Nephron (organoid): Measurements from ENCODE around the gene SUPT20H.

Source experiments
- H3K27ac Mint-ChIP-seq, 3 experiments: 2 replicates each; pipeline ENCODE4 v1.8.0; 2020; ENCODE audit warnings: mixed read lengths in 3 of 3, mild to moderate bottlenecking in 2 of 3, moderate library complexity in 1 of 3
- H3K27me3 Mint-ChIP-seq: 2 replicates; pipeline ENCODE4 v1.8.0; 2021; ENCODE audit warnings: low read depth, mild to moderate bottlenecking, moderate library complexity, mixed read lengths
- H3K36me3 Mint-ChIP-seq: 2 replicates; pipeline ENCODE4 v1.8.0; 2020; ENCODE audit warnings: low read depth, mixed read lengths
- H3K4me1 Mint-ChIP-seq: 2 replicates; pipeline ENCODE4 v1.8.0; 2020; ENCODE audit warnings: mixed read lengths
- H3K4me3 Mint-ChIP-seq, 3 experiments: 2 replicates each; pipeline ENCODE4 v1.8.0; 2020; ENCODE audit warnings: mild to moderate bottlenecking in 3 of 3, mixed read lengths in 3 of 3, moderate library complexity in 2 of 3
- H3K9me3 Mint-ChIP-seq: 2 replicates; pipeline ENCODE4 v1.8.0; 2020; ENCODE audit warnings: mixed read lengths
- CTCF ChIP-seq, 3 experiments: fragments of 200-600 bp; sonication (generic); IDR thresholded peaks; one replicate each; pipeline ENCODE4 v1.5.0; 2021; ENCODE audit warnings: antibody characterized with exemption in 3 of 3; ENCODE audit not compliant: unreplicated experiment in 3 of 3

SUPT20H gene

GRCh38 chr13:37076818-37077217 is 17.3 kb upstream of the SUPT20H start:
- no peak overlapping the region for H3K27ac Mint-ChIP-seq
- no peak for TF ChIP-seq CTCF (IDR thresholded peaks at IDR 0.05; ENCODE audit: unreplicated experiment in 3 of 3)
- no peaks in the 10 kb centered on the region for H3K9me3 Mint-ChIP-seq
- H3K36me3 Mint-ChIP-seq: no peaks in the 10 kb centered on the region
- peaks cover 30% of the 10 kb centered on the region for H3K4me1 Mint-ChIP-seq
- H3K4me3 Mint-ChIP-seq: no peak overlapping the region
- no peaks in the 10 kb centered on the region for H3K27me3 Mint-ChIP-seq

DNA sequence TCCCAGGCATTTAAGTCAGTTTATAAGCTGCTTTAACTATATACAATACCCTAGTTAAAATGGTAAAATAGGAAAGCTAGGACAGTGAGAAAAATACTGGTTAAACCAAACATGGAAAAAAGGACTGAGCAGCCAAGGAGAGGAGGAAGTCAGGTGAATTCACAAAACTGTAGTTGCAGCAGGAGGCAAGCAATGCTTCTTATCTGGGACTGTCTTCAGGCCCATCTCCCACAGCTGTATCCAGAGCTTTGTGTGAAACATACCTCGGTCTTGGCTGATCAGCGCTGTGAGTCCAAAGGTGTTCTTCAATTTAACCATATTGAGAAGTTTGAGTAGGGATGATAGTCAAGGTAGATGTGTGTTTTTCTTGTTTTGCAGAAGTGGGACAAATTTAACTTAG is 15.7 kb upstream of the SUPT20H start:
- TF ChIP-seq CTCF (IDR thresholded peaks at IDR 0.05; ENCODE audit: unreplicated experiment in 3 of 3): no peak
- peaks cover 36% of the 10 kb centered on the region for H3K4me1 Mint-ChIP-seq
- H3K27ac Mint-ChIP-seq: peak overlapping the region in 1 of 3 experiments; percentile 62
- no peak overlapping the region for H3K4me3 Mint-ChIP-seq
- no peaks in the 10 kb centered on the region for H3K9me3 Mint-ChIP-seq
- no peaks in the 10 kb centered on the region for H3K36me3 Mint-ChIP-seq
- H3K27me3 Mint-ChIP-seq: no peaks in the 10 kb centered on the region

GRCh38 chr13:37074703-37075102 is 15.2 kb upstream of the SUPT20H start:
- TF ChIP-seq CTCF (IDR thresholded peaks at IDR 0.05; ENCODE audit: unreplicated experiment in 3 of 3): peak; percentile 37 to 41 (median 38)
- Mint-ChIP-seq H3K4me1 (peaks cover 38% of the 10 kb centered on the region), H3K36me3 (no peaks in the 10 kb centered on the region), H3K4me3 (no peak overlapping the region), H3K9me3 (no peaks in the 10 kb centered on the region), H3K27me3 (no peaks in the 10 kb centered on the region), H3K27ac (peak overlapping the region in 2 of 3 experiments; percentile 48 to 62)

GRCh38 chr13:37072024-37072423 is 12.5 kb upstream of the SUPT20H start:
- no peaks in the 10 kb centered on the region for H3K9me3 Mint-ChIP-seq
- H3K36me3 Mint-ChIP-seq: no peaks in the 10 kb centered on the region
- no peak overlapping the region for H3K4me3 Mint-ChIP-seq
- no peak for TF ChIP-seq CTCF (IDR thresholded peaks at IDR 0.05; ENCODE audit: unreplicated experiment in 3 of 3)
- H3K27ac Mint-ChIP-seq: peak overlapping the region in 1 of 3 experiments; percentile 54
- H3K27me3 Mint-ChIP-seq: no peaks in the 10 kb centered on the region
- peaks cover 45% of the 10 kb centered on the region for H3K4me1 Mint-ChIP-seq

GRCh38 chr13:37070956-37071355 is 11.5 kb upstream of the SUPT20H start:
- peaks cover 45% of the 10 kb centered on the region for H3K4me1 Mint-ChIP-seq
- H3K4me3 Mint-ChIP-seq: no peak overlapping the region
- no peaks in the 10 kb centered on the region for H3K9me3 Mint-ChIP-seq
- no peak for TF ChIP-seq CTCF (IDR thresholded peaks at IDR 0.05; ENCODE audit: unreplicated experiment in 3 of 3)
- H3K36me3 Mint-ChIP-seq: no peaks in the 10 kb centered on the region
- H3K27me3 Mint-ChIP-seq: no peaks in the 10 kb centered on the region
- no peak overlapping the region for H3K27ac Mint-ChIP-seq

DNA sequence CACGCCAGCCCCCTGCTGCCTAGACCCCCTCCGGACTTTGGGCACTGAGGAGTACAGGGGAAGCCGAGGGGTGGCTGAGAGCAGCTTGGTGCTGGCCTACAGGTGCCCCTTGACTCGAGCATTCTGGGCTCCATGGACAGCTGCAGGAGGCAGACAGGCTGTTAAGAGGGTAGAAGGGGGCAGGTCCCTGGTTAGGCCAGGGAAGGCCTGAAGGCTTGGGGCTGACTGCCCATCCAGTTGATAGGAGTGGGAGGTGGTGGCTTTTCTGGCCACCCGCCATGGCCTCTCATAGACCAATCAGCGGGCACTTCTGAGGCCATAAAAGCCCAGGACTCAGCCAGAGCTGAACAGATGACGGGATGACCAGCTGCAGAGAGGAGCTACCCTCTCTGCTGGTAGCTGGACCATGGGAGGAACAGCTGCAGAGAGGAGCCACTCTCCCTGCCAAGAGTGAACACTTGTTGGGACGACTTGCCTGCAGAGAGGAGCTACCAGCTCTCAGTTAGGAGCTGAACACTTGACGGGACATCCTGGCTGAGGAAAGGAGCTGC is 10.7 kb upstream of the SUPT20H start:
- no peaks in the 10 kb centered on the region for H3K36me3 Mint-ChIP-seq
- H3K9me3 Mint-ChIP-seq: no peaks in the 10 kb centered on the region
- no peaks in the 10 kb centered on the region for H3K27me3 Mint-ChIP-seq
- H3K27ac Mint-ChIP-seq: no peak overlapping the region
- H3K4me3 Mint-ChIP-seq: no peak overlapping the region
- no peak for TF ChIP-seq CTCF (IDR thresholded peaks at IDR 0.05; ENCODE audit: unreplicated experiment in 3 of 3)
- H3K4me1 Mint-ChIP-seq: peaks cover 45% of the 10 kb centered on the region
